Ammon's horn (tissue), 1 donor: ENCODE data around the gene BCL2L2.

Experiments
- DNase-seq: peaks from one replicate; pipeline ENCODE4 v3.0.0-alpha.2; 2016; ENCODE audit warnings: low spot score

BCL2L2 gene

DNA sequence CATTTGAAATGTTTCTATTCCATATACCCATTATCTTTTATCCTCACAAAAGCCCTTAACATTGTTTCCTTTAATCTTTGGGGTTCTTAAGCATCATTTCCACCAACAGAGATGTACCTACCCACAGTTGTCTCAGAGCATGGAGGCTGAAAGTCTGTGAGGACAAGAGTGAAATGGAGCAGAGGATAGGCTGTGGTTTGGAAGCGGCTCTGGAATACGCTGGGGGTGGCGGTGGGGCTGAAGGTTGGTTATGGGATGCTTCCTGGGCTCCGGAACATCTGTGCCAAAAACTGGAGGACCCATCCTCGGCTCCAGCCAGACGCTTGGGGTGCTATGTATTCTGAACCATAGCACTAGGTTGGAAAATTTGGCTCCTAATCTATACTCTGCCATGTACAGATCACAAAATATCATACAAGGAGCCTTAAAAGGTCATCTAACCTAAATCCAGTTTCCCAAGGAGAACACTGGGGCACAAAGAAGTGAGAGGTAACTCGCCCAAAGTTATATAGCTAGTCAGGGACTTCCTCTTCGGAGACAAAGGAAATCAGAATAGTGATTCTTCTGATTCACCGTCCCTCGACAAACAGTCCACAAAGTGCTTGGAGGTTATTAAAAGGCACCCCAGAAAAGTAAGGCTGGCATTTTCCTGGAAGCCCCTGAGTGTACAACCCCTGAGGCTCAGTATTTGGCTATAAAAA is 6.5 kb upstream of the BCL2L2 start:
- no peak for DNase-seq

DNA sequence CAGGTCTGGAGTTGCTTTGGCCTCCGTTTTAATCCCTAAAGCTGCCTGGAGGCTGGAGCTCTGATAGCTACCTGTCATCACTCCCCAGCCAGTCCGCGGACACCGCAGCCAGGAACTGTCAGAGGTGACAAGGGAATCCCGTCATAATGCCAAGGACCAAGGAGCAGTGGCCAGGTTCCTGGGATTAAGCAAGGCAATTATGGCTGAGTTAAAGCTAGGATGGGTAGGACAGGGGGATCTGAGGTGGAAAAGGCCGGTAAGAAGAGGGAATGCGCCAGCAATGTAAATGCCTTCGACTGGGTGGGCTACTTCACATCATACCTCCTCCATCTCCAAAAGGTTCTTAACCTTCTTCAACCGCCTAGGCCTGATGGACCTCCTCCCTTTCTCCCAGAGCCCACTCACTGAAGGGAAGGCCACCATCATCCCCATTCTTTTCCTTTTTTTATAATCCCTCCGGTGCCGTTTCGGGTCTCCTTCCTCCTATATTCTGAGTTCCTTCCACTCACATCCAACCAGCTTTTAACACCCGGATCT is 5.9 kb upstream of the BCL2L2 start:
- no peak for DNase-seq

DNA sequence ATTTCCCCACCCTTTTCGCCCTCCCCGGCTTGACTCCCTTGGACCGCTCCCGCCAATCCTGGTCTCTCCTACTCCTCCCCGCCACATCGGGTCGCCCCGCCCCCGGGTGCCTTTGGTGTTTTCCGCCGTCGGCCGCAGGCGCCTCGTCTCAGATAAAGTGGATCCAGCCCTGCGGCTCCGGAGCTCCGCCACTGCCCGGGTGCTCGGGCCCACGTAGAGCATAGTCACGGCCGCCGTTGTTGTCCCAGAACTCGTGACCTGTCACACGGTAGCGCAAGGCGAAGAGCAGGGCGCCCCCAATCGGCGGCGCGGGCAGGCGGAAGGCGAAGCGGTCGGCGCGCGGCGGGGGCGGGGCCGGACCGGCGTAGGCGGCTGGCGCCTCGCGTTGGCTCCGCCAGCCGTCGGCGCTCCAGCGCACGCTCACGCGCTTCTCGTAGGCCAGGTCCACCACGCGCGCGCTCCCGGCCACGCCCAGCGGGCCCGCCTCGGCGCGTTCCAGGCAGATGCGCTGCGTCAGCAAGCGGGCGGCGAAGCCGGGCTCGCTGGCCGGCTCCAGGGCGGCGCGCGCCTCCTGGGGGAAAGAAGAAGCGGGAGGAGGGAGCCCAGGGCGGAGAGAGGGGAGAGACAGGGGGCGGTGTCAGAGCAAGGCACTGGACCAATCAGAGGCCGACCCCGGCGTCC is 5.2 kb upstream of the BCL2L2 start:
- peak; percentile 98 for DNase-seq

DNA sequence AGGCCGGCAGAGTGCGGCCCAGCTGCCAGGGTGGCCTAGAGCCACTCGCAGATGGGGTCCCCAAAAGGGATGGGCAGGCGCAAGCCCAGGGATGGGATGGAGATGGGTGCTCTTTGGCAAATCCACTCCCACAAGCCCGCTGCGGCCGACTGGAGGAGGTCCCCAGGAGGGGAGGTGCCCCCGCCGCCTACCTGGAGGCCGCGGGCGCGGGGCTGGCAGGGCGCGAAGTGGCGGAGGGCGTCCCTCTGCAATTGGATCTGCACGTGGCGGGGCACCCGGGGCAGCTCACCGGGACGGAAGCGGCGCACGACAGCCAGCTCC is 4.7 kb upstream of the BCL2L2 start:
- DNase-seq = no peak

- peak; percentile 74 for DNase-seq
Observed at GRCh38 chr14:23302290-23303225, 4.1 kb upstream of the BCL2L2 start, which contains the start of gene PPP1R3E. PPP1R3E (minus strand) TSS chr14:23302859; CDS start chr14:23302576, 283 bp downstream.

GRCh38 chr14:23307146-23307530 is 505 bp downstream of the BCL2L2 start:
- no peak for DNase-seq

- DNase-seq = no peak
Observed at GRCh38 chr14:23307687-23308644, 1.3 kb downstream of the BCL2L2 start.

DNA sequence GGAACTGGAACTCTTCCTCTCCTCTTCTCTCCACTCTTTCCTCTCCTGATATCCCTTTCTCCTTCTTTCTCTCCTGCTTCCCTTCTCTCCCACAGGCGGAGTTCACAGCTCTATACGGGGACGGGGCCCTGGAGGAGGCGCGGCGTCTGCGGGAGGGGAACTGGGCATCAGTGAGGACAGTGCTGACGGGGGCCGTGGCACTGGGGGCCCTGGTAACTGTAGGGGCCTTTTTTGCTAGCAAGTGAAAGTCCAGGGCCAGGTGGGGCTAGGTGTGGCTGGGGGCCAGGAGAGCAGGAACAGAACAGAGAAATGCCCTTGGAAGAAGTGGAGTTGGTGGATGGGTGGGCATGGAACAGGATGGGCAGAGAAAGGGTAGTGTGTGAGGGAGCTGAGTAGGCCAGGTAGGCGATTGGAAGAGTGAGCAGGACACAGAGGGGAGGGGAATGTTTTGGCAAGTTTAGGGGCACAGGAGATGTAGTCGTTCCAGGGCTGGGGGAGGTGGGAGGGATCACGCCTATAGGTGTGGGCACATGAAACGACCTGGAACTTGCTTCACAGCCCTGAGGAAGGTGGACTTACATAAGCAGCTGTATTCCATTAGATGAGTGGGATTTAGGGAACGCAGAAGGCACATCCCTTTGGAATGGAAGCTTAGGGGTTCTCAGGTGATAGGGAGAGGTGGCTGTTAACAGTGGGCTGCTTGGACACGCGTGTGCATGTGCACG is 2.2 kb downstream of the BCL2L2 start:
- DNase-seq = no peak

GRCh38 chr14:23310546-23310945 is 3.9 kb downstream of the BCL2L2 start:
- no peak for DNase-seq

DNA sequence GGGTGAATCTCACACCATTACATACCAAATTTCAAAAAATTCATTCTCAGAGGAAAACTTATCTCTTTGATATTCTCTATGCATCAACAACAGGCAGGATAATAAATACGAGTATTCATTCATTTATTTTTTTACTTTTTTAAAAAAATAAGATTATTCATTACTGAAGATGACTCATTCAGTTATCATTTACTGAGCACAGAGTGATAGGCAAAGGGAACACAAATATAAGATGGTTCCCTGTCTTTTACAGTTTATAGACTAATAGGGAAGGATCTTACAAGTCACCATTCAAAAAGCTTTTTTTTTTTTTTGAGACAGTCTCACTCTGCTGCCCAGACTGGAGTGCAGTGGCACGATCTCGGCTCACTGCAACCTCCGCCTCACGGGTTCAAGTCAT is 9.7 kb downstream of the BCL2L2 start:
- no peak for DNase-seq

DNA sequence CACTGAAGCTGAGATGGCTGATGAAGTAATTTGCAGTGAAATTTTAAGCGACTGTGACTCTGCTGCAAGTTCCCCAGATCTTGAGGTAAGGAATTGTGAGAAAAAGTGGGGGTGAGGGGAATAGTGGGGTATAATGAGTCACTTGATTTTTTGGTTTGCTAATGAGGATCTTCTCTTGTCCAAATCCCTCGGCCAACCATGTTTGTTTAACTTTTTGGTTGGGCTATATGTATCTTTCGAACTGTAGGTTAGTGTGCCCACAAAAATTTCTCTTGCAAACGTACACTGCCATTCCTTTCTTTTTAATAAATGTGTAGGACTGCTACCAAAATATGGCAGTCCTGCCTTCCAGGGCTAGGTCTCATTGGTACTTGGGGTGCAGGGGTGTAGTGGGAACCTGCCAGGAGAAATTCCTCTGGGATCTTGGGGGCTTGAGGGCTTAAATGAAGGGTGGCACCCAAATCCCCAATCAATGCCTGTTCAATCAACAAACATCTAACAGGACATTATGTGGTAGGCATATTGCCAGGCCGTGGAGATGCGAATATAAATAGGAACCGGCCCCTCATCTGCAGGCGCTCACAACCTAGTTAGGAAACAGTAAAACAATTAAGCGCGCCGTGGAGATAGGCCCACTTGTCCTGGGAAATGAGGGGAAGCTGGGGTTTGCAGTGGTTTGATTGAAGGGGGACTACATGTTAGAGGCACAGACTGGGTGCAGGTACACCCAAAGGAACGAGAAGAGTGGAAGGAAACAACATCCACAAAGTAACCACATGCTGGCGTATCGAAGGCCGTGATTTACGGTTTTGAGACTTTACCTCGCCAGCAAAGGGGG is 13.3 kb downstream of the BCL2L2 start:
- no peak for DNase-seq

DNA sequence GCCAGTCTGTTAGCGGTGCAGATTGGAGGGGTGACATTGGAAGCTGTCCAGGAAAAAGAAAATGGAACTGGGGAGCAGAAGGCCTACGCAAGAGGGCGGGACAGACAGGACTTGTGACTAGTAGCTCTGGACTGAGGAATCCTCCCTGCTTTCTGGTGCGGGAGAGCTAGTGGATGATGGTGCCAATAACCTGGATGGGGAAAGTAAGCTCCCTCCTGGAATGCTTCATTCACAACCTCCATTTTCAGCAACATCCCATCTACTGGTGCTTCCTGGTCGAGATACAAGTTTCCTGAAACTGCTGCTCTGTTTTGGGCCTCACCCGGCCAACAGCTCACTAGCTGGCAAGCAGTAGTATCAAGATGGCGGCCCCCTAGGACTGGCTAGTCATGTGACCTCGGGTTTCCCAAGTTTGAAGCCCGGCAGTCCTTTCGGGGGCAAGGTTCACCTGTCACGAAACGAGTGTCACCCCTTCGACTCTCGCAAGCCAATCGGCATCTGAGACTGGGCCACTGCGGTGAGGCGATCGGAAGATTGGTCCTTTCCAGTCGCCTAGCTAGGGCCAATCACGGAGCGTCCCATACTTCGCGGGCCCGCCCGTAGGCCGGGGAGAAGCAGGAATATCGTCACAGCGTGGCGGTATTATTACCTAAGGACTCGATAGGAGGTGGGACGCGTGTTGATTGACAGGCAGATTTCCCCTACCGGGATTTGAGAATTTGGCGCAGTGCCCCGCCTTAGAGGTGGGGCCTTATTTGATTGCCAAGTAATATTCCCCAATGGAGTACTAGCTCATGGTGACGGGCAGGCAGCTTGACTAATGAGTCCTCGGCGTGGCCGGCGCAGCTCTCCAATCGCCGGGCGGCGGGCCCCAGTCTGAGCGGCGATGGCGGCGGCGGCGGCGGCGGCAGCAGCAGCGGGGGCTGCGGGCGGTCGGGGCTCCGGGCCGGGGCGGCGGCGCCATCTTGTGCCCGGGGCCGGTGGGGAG is 14.2 kb downstream of the BCL2L2 start, which contains the start of gene PABPN1:
Gene PABPN1 (plus strand): TSS at position 874 of the 988 bp plus-strand sequence. CDS start 13 bp downstream, at position 887.
- DNase-seq = peak; percentile 100

- DNase-seq = no peak
Observed at GRCh38 chr14:23321572-23322547, 15.2 kb downstream of the BCL2L2 start.

- no peak for DNase-seq
Observed at GRCh38 chr14:23322568-23323517, 16.2 kb downstream of the BCL2L2 start.

- DNase-seq = no peak
Observed at GRCh38 chr14:23323838-23324454, 17.3 kb downstream of the BCL2L2 start.
